PC-9 (cell line): ENCODE results near the gene SYT8. TPM values are rescaled to one million over a fixed set of nuclear protein-coding genes. Genes with fewer than 3 reads are reported as not detected.

Experiments
- BruUV-seq: library from RNA; stranded (reverse); fragments of 400-500 nt; replicated peaks from 2 replicates; lab custom pipeline; 2021; lab: Mats Ljungman, UMichigan
- CTCF ChIA-PET: fragments of 300-600 bp; sonication (Branson Sonifier 250); formaldehyde crosslinking; loops from one replicate; lab custom pipeline; 2022; ENCODE audit warnings: antibody characterized with exemption; lab: Charles Lee
- POLR2A ChIA-PET: fragments of 300-600 bp; sonication (Branson Sonifier 250); formaldehyde crosslinking; loops from one replicate; lab custom pipeline; 2022; ENCODE audit warnings: antibody characterized with exemption; ENCODE audit not compliant: unreplicated experiment; lab: Charles Lee
- DNase-seq, 2 experiments: peaks; one replicate each; pipeline versions ENCODE4 v3.0.0 to v3.0.0-alpha.2; 2015 to 2022; ENCODE audit warnings: mixed read lengths in 1 of 2
- H2AFZ ChIP-seq: fragments of 200-600 bp; sonication (generic); 2 replicates; pipeline ENCODE4 v1.8.1; 2017; ENCODE audit warnings: antibody characterized with exemption
- H3F3A ChIP-seq: fragments of 200-600 bp; sonication (generic); 2 replicates; pipeline ENCODE4 v1.8.1; 2017; ENCODE audit warnings: antibody characterized with exemption, mild to moderate bottlenecking, low read depth; ENCODE audit not compliant: insufficient read depth
- H3K27ac ChIP-seq: fragments of 200-600 bp; sonication (generic); 2 replicates; pipeline ENCODE4 v1.6.1; 2016; ENCODE audit warnings: mixed run types
- H3K27me3 ChIP-seq: fragments of 200-600 bp; sonication (generic); 2 replicates; pipeline ENCODE4 v1.6.1; 2016; ENCODE audit warnings: low read depth, mixed run types; ENCODE audit not compliant: insufficient read depth
- H3K36me3 ChIP-seq: fragments of 200-600 bp; sonication (generic); 2 replicates; pipeline ENCODE4 v1.6.1; 2016; ENCODE audit warnings: low read depth, mixed run types
- H3K4me1 ChIP-seq: fragments of 200-600 bp; sonication (generic); replicated peaks from 2 replicates; pipeline ENCODE4 v1.6.1; 2016; ENCODE audit warnings: mixed run types; ENCODE audit not compliant: insufficient read depth
- H3K4me2 ChIP-seq: fragments of 200-600 bp; sonication (generic); 2 replicates; pipeline ENCODE4 v1.6.1; 2017; ENCODE audit warnings: mixed run types
- H3K4me3 ChIP-seq: fragments of 200-600 bp; sonication (generic); 2 replicates; pipeline ENCODE4 v1.6.1; 2016; ENCODE audit warnings: mixed run types
- H3K79me2 ChIP-seq: fragments of 200-600 bp; sonication (generic); 2 replicates; pipeline ENCODE4 v1.6.1; 2017; ENCODE audit warnings: low read depth, mixed run types
- H3K9me2 ChIP-seq: fragments of 200-600 bp; sonication (generic); 2 replicates; pipeline ENCODE4 v1.8.1; 2017; ENCODE audit warnings: mild to moderate bottlenecking; ENCODE audit not compliant: insufficient read depth
- H3K9me3 ChIP-seq: fragments of 200-600 bp; sonication (generic); 2 replicates; pipeline ENCODE4 v1.8.1; 2016; ENCODE audit warnings: low read depth; ENCODE audit not compliant: insufficient read depth
- H4K20me1 ChIP-seq: fragments of 200-600 bp; sonication (generic); 2 replicates; pipeline ENCODE4 v1.8.1; 2017; ENCODE audit not compliant: insufficient read depth
- CTCF ChIP-seq: fragments of 200-600 bp; sonication (generic); conservative IDR thresholded peaks from 2 replicates; pipeline ENCODE4 v1.6.1; 2017; ENCODE audit warnings: mixed run types, antibody characterized with exemption, mild to moderate bottlenecking, moderate library complexity
- EZH2 ChIP-seq: fragments of 200-600 bp; sonication (generic); IDR thresholded peaks from 2 replicates; pipeline ENCODE4 v1.8.0; 2017; ENCODE audit warnings: antibody characterized with exemption, low read depth
- intact Hi-C: fragments of 100-400 bp; cut with micrococcal nuclease; formaldehyde crosslinking; loops from one replicate; pipeline ENCODE4 v1.10.0; 2022; ENCODE audit not compliant: unreplicated experiment
- total RNA-seq: library from RNA; stranded (reverse); gene quantifications from 2 replicates; pipeline ENCODE4 v1.2.3, GENCODE V29; 2021

Gene SYT8
- total RNA-seq, 1 experiment from 2014 or later: 8.9 TPM

- Histone ChIP-seq H3K27me3 (no peaks in the 10 kb centered on the region), H3F3A (no peaks in the 10 kb centered on the region), H3K9me3 (no peaks in the 10 kb centered on the region), H3K79me2 (no peaks in the 10 kb centered on the region), H3K27ac (no peak overlapping the region), H2AFZ (no peak overlapping the region), H4K20me1 (no peaks in the 10 kb centered on the region), H3K4me1 (peaks cover 18% of the 10 kb centered on the region), H3K4me3 (no peak overlapping the region), H3K36me3 (no peaks in the 10 kb centered on the region), H3K4me2 (no peak overlapping the region), H3K9me2 (no peaks in the 10 kb centered on the region)
- intact Hi-C loops: no loop called here
- ChIA-PET CTCF (no interaction called here), POLR2A (no interaction called here)
- DNase-seq: no peak
- TF ChIP-seq CTCF: no peak
- TF ChIP-seq EZH2: no peak
- BruUV-seq: no TSS peak
These were observed 48.3 kb upstream of the SYT8 start for GRCh38 chr11:1786466-1786865.

- H3K36me3 ChIP-seq: no peaks in the 10 kb centered on the region
- no peak overlapping the region for H3K4me3 ChIP-seq
- H3K9me2 ChIP-seq: no peaks in the 10 kb centered on the region
- H3K27me3 ChIP-seq: no peaks in the 10 kb centered on the region
- no peak for DNase-seq
- no peaks in the 10 kb centered on the region for H3K9me3 ChIP-seq
- intact Hi-C loops: no loop called here
- no peak overlapping the region for H3K4me2 ChIP-seq
- H3F3A ChIP-seq: no peaks in the 10 kb centered on the region
- BruUV-seq: no TSS peak
- H3K4me1 ChIP-seq: peaks cover 8% of the 10 kb centered on the region; the same call in 1 of the 2 replicates
- no peak for TF ChIP-seq CTCF
- no peak for TF ChIP-seq EZH2
- H4K20me1 ChIP-seq: no peaks in the 10 kb centered on the region
- no peak overlapping the region for H3K27ac ChIP-seq
- no peak overlapping the region for H2AFZ ChIP-seq
- CTCF ChIA-PET: no interaction called here
- no peaks in the 10 kb centered on the region for H3K79me2 ChIP-seq
- POLR2A ChIA-PET: interaction anchor here (0.6 kb wide), 1 partner anchor 156 kb away, joined by 3 read pairs; no protein-coding TSS in a partner anchor
These were observed 42.9 kb upstream of the SYT8 start for GRCh38 chr11:1791912-1792311.

- POLR2A ChIA-PET: interaction anchor here (0.7 kb wide), 1 partner anchor 16 kb away, joined by 36 read pairs; no protein-coding TSS in a partner anchor
- no peak overlapping the region for H3K4me3 ChIP-seq
- intact Hi-C loops: no loop called here
- H3K4me1 ChIP-seq: peaks cover 8% of the 10 kb centered on the region; the same call in 1 of the 2 replicates
- H3F3A ChIP-seq: no peaks in the 10 kb centered on the region
- no peaks in the 10 kb centered on the region for H3K9me3 ChIP-seq
- no peaks in the 10 kb centered on the region for H3K27me3 ChIP-seq
- CTCF ChIA-PET: no interaction called here
- DNase-seq: no peak
- TF ChIP-seq EZH2 (no peak), CTCF (no peak)
- no peak overlapping the region for H3K4me2 ChIP-seq
- BruUV-seq: no TSS peak
- no peaks in the 10 kb centered on the region for H4K20me1 ChIP-seq
- no peaks in the 10 kb centered on the region for H3K79me2 ChIP-seq
- no peak overlapping the region for H2AFZ ChIP-seq
- no peak overlapping the region for H3K27ac ChIP-seq
- no peaks in the 10 kb centered on the region for H3K36me3 ChIP-seq
- H3K9me2 ChIP-seq: no peaks in the 10 kb centered on the region
These were observed 42.3 kb upstream of the SYT8 start for GRCh38 chr11:1792461-1792860.
